ENCODE measurements around the gene PLPP4. TPM values are rescaled to one million over a fixed set of nuclear protein-coding genes. Genes with fewer than 3 reads are reported as not detected.

The PLPP4 gene
- polyA plus RNA-seq, 2 donors: not detected

GRCh38 chr10:120507175-120507574, 50.1 kb downstream of the PLPP4 start:
- H3K4me3 ChIP-seq (ENCODE audit: low read depth in 1 of 2, low read length in 2 of 2): no peak overlapping the region
- H3K27ac ChIP-seq (ENCODE audit: low read depth in 2 of 2, low read length in 1 of 2): no peak overlapping the region
- H3K4me1 ChIP-seq (ENCODE audit: control insufficient read depth in 2 of 2, insufficient read depth in 2 of 2, low read length in 1 of 2): no peaks in the 10 kb centered on the region
- no peaks in the 10 kb centered on the region for H3K27me3 ChIP-seq (ENCODE audit: control insufficient read depth in 1 of 2, insufficient read depth in 2 of 2, low read length in 2 of 2)
- WGBS, 2 donors: 72 to 89% methylated on average over 1 of the region's 1 CpG
- H3K36me3 ChIP-seq (ENCODE audit: control insufficient read depth in 2 of 2, insufficient read depth in 2 of 2, low read length in 1 of 2): no peaks in the 10 kb centered on the region
- H3K9me3 ChIP-seq (ENCODE audit: control insufficient read depth in 2 of 2, insufficient read depth in 1 of 2, low read depth in 1 of 2, low read length in 1 of 2): no peaks in the 10 kb centered on the region

- H3K27ac ChIP-seq (ENCODE audit: low read depth in 2 of 2, low read length in 1 of 2): no peak overlapping the region
- H3K27me3 ChIP-seq (ENCODE audit: control insufficient read depth in 1 of 2, insufficient read depth in 2 of 2, low read length in 2 of 2): no peaks in the 10 kb centered on the region
- WGBS, 2 donors: 75 to 80% methylated on average over 2 of the region's 2 CpGs
- H3K36me3 ChIP-seq (ENCODE audit: control insufficient read depth in 2 of 2, insufficient read depth in 2 of 2, low read length in 1 of 2): no peaks in the 10 kb centered on the region
- no peak overlapping the region for H3K4me3 ChIP-seq (ENCODE audit: low read depth in 1 of 2, low read length in 2 of 2)
- no peaks in the 10 kb centered on the region for H3K9me3 ChIP-seq (ENCODE audit: control insufficient read depth in 2 of 2, insufficient read depth in 1 of 2, low read depth in 1 of 2, low read length in 1 of 2)
- H3K4me1 ChIP-seq (ENCODE audit: control insufficient read depth in 2 of 2, insufficient read depth in 2 of 2, low read length in 1 of 2): no peaks in the 10 kb centered on the region
Measured at GRCh38 chr10:120507651-120508050, 50.6 kb downstream of the PLPP4 start.

GRCh38 chr10:120508393-120508792, 51.4 kb downstream of the PLPP4 start:
- H3K36me3 ChIP-seq (ENCODE audit: control insufficient read depth in 2 of 2, insufficient read depth in 2 of 2, low read length in 1 of 2): no peaks in the 10 kb centered on the region
- H3K4me3 ChIP-seq (ENCODE audit: low read depth in 1 of 2, low read length in 2 of 2): no peak overlapping the region
- no peaks in the 10 kb centered on the region for H3K9me3 ChIP-seq (ENCODE audit: control insufficient read depth in 2 of 2, insufficient read depth in 1 of 2, low read depth in 1 of 2, low read length in 1 of 2)
- H3K4me1 ChIP-seq (ENCODE audit: control insufficient read depth in 2 of 2, insufficient read depth in 2 of 2, low read length in 1 of 2): no peaks in the 10 kb centered on the region
- H3K27me3 ChIP-seq (ENCODE audit: control insufficient read depth in 1 of 2, insufficient read depth in 2 of 2, low read length in 2 of 2): no peaks in the 10 kb centered on the region
- WGBS, 2 donors: 47 to 55% methylated on average over 7 of the region's 7 CpGs
- no peak overlapping the region for H3K27ac ChIP-seq (ENCODE audit: low read depth in 2 of 2, low read length in 1 of 2)

GRCh38 chr10:120508966-120509365, 51.9 kb downstream of the PLPP4 start:
- Histone ChIP-seq H3K4me3 (ENCODE audit: low read depth in 1 of 2, low read length in 2 of 2) (no peak overlapping the region), H3K4me1 (ENCODE audit: control insufficient read depth in 2 of 2, insufficient read depth in 2 of 2, low read length in 1 of 2) (no peaks in the 10 kb centered on the region), H3K27me3 (ENCODE audit: control insufficient read depth in 1 of 2, insufficient read depth in 2 of 2, low read length in 2 of 2) (no peaks in the 10 kb centered on the region), H3K27ac (ENCODE audit: low read depth in 2 of 2, low read length in 1 of 2) (no peak overlapping the region), H3K9me3 (ENCODE audit: control insufficient read depth in 2 of 2, insufficient read depth in 1 of 2, low read depth in 1 of 2, low read length in 1 of 2) (no peaks in the 10 kb centered on the region), H3K36me3 (ENCODE audit: control insufficient read depth in 2 of 2, insufficient read depth in 2 of 2, low read length in 1 of 2) (no peaks in the 10 kb centered on the region)
- 41 to 57% methylated on average over 1 of the region's 1 CpG for WGBS, 2 donors

- peaks cover 0 to 2% of the 10 kb centered on the region in 2 donors for H3K9me3 ChIP-seq (ENCODE audit: control insufficient read depth in 2 of 2, insufficient read depth in 1 of 2, low read depth in 1 of 2, low read length in 1 of 2)
- no peak overlapping the region for H3K27ac ChIP-seq (ENCODE audit: low read depth in 2 of 2, low read length in 1 of 2)
- H3K36me3 ChIP-seq (ENCODE audit: control insufficient read depth in 2 of 2, insufficient read depth in 2 of 2, low read length in 1 of 2): no peaks in the 10 kb centered on the region
- no peak overlapping the region for H3K4me3 ChIP-seq (ENCODE audit: low read depth in 1 of 2, low read length in 2 of 2)
- H3K27me3 ChIP-seq (ENCODE audit: control insufficient read depth in 1 of 2, insufficient read depth in 2 of 2, low read length in 2 of 2): no peaks in the 10 kb centered on the region
- WGBS, 2 donors: 71 to 75% methylated on average over 3 of the region's 3 CpGs
- H3K4me1 ChIP-seq (ENCODE audit: control insufficient read depth in 2 of 2, insufficient read depth in 2 of 2, low read length in 1 of 2): no peaks in the 10 kb centered on the region
Measured at GRCh38 chr10:120511165-120511564, 54.1 kb downstream of the PLPP4 start.

- Histone ChIP-seq H3K4me3 (ENCODE audit: low read depth in 1 of 2, low read length in 2 of 2) (no peak overlapping the region), H3K27ac (ENCODE audit: low read depth in 2 of 2, low read length in 1 of 2) (no peak overlapping the region), H3K36me3 (ENCODE audit: control insufficient read depth in 2 of 2, insufficient read depth in 2 of 2, low read length in 1 of 2) (no peaks in the 10 kb centered on the region), H3K27me3 (ENCODE audit: control insufficient read depth in 1 of 2, insufficient read depth in 2 of 2, low read length in 2 of 2) (no peaks in the 10 kb centered on the region), H3K9me3 (ENCODE audit: control insufficient read depth in 2 of 2, insufficient read depth in 1 of 2, low read depth in 1 of 2, low read length in 1 of 2) (peaks cover 0 to 2% of the 10 kb centered on the region in 2 donors), H3K4me1 (ENCODE audit: control insufficient read depth in 2 of 2, insufficient read depth in 2 of 2, low read length in 1 of 2) (no peaks in the 10 kb centered on the region)
- 60 to 62% methylated on average over 3 of the region's 3 CpGs for WGBS, 2 donors
Measured at GRCh38 chr10:120513307-120513796, 56.3 kb downstream of the PLPP4 start.

- no peaks in the 10 kb centered on the region for H3K36me3 ChIP-seq (ENCODE audit: control insufficient read depth in 2 of 2, insufficient read depth in 2 of 2, low read length in 1 of 2)
- no peak overlapping the region for H3K4me3 ChIP-seq (ENCODE audit: low read depth in 1 of 2, low read length in 2 of 2)
- WGBS, 2 donors: 37 to 39% methylated on average over 11 of the region's 11 CpGs
- H3K27ac ChIP-seq (ENCODE audit: low read depth in 2 of 2, low read length in 1 of 2): no peak overlapping the region
- peaks cover 0 to 2% of the 10 kb centered on the region in 2 donors for H3K9me3 ChIP-seq (ENCODE audit: control insufficient read depth in 2 of 2, insufficient read depth in 1 of 2, low read depth in 1 of 2, low read length in 1 of 2)
- no peaks in the 10 kb centered on the region for H3K4me1 ChIP-seq (ENCODE audit: control insufficient read depth in 2 of 2, insufficient read depth in 2 of 2, low read length in 1 of 2)
- H3K27me3 ChIP-seq (ENCODE audit: control insufficient read depth in 1 of 2, insufficient read depth in 2 of 2, low read length in 2 of 2): no peaks in the 10 kb centered on the region
Measured at GRCh38 chr10:120514035-120514620, 57.1 kb downstream of the PLPP4 start.

- Histone ChIP-seq H3K27me3 (ENCODE audit: control insufficient read depth in 1 of 2, insufficient read depth in 2 of 2, low read length in 2 of 2) (no peaks in the 10 kb centered on the region), H3K27ac (ENCODE audit: low read depth in 2 of 2, low read length in 1 of 2) (no peak overlapping the region), H3K9me3 (ENCODE audit: control insufficient read depth in 2 of 2, insufficient read depth in 1 of 2, low read depth in 1 of 2, low read length in 1 of 2) (peaks cover 0 to 2% of the 10 kb centered on the region in 2 donors), H3K4me3 (ENCODE audit: low read depth in 1 of 2, low read length in 2 of 2) (no peak overlapping the region), H3K4me1 (ENCODE audit: control insufficient read depth in 2 of 2, insufficient read depth in 2 of 2, low read length in 1 of 2) (no peaks in the 10 kb centered on the region), H3K36me3 (ENCODE audit: control insufficient read depth in 2 of 2, insufficient read depth in 2 of 2, low read length in 1 of 2) (no peaks in the 10 kb centered on the region)
- 55 to 61% methylated on average over 2 of the region's 2 CpGs for WGBS, 2 donors
Measured at GRCh38 chr10:120514959-120515358, 57.9 kb downstream of the PLPP4 start.

GRCh38 chr10:120515741-120516140, 58.7 kb downstream of the PLPP4 start:
- Histone ChIP-seq H3K27ac (ENCODE audit: low read depth in 2 of 2, low read length in 1 of 2) (no peak overlapping the region), H3K4me3 (ENCODE audit: low read depth in 1 of 2, low read length in 2 of 2) (no peak overlapping the region), H3K4me1 (ENCODE audit: control insufficient read depth in 2 of 2, insufficient read depth in 2 of 2, low read length in 1 of 2) (no peaks in the 10 kb centered on the region), H3K27me3 (ENCODE audit: control insufficient read depth in 1 of 2, insufficient read depth in 2 of 2, low read length in 2 of 2) (no peaks in the 10 kb centered on the region), H3K9me3 (ENCODE audit: control insufficient read depth in 2 of 2, insufficient read depth in 1 of 2, low read depth in 1 of 2, low read length in 1 of 2) (peaks cover 0 to 2% of the 10 kb centered on the region in 2 donors), H3K36me3 (ENCODE audit: control insufficient read depth in 2 of 2, insufficient read depth in 2 of 2, low read length in 1 of 2) (no peaks in the 10 kb centered on the region)
- WGBS, 2 donors: 67 to 80% methylated on average over 2 of the region's 2 CpGs

- no peak overlapping the region for H3K4me3 ChIP-seq (ENCODE audit: low read depth in 1 of 2, low read length in 2 of 2)
- H3K9me3 ChIP-seq (ENCODE audit: control insufficient read depth in 2 of 2, insufficient read depth in 1 of 2, low read depth in 1 of 2, low read length in 1 of 2): peaks cover 0 to 2% of the 10 kb centered on the region in 2 donors
- no peak overlapping the region for H3K27ac ChIP-seq (ENCODE audit: low read depth in 2 of 2, low read length in 1 of 2)
Measured at GRCh38 chr10:120516426-120516825, 59.4 kb downstream of the PLPP4 start.

More at GRCh38 chr10:120516426-120516825, 59.4 kb downstream of the PLPP4 start:
- no peaks in the 10 kb centered on the region for H3K36me3 ChIP-seq (ENCODE audit: control insufficient read depth in 2 of 2, insufficient read depth in 2 of 2, low read length in 1 of 2)
- no peaks in the 10 kb centered on the region for H3K4me1 ChIP-seq (ENCODE audit: control insufficient read depth in 2 of 2, insufficient read depth in 2 of 2, low read length in 1 of 2)
- H3K27me3 ChIP-seq (ENCODE audit: control insufficient read depth in 1 of 2, insufficient read depth in 2 of 2, low read length in 2 of 2): no peaks in the 10 kb centered on the region
- WGBS, 2 donors: 77 to 79% methylated on average over 4 of the region's 4 CpGs

Measured in esophagus (tissue), 2 donors.